Fibroblast of lung (primary cell): Measurements from ENCODE around the gene NSUN2.

Experiments used
- CTCF ChIP-seq, 2 donors: IDR thresholded peaks in 1 of 2; conservative IDR thresholded peaks in 1 of 2; 1 replicate in 1 of 2; 2 replicates in 1 of 2; pipeline ENCODE4 v1.5.1; 2011 to 2012; ENCODE audit warnings: low read length in 2 of 2, control low read depth in 1 of 2, inconsistent platforms in 1 of 2, low read depth in 1 of 2, mild to moderate bottlenecking in 1 of 2
- EZH2 ChIP-seq: IDR thresholded peaks from 2 replicates; pipeline ENCODE4 v1.5.1; 2012; ENCODE audit warnings: low read length, control low read depth, mild to moderate bottlenecking; ENCODE audit errors: missing control alignments

- TF ChIP-seq CTCF (conservative IDR thresholded peaks at IDR 0.05 in 1 of 2, IDR thresholded peaks at IDR 0.05 in 1 of 2; ENCODE audit: low read depth in 1 of 2, low read length in 2 of 2) (no peak), EZH2 (no peak)
Measured at GRCh38 chr5:6666762-6667161, 33.9 kb upstream of the NSUN2 start.
